HG02571 (cell line): ENCODE data around the gene RET.

ENCODE experiments used
- ATAC-seq: cut with Tn5 transposase; IDR thresholded peaks from one replicate; pipeline ENCODE4 v1.9.1; 2021; ENCODE audit warnings: mild to moderate bottlenecking, moderate library complexity; ENCODE audit not compliant: unreplicated experiment

RET gene

DNA sequence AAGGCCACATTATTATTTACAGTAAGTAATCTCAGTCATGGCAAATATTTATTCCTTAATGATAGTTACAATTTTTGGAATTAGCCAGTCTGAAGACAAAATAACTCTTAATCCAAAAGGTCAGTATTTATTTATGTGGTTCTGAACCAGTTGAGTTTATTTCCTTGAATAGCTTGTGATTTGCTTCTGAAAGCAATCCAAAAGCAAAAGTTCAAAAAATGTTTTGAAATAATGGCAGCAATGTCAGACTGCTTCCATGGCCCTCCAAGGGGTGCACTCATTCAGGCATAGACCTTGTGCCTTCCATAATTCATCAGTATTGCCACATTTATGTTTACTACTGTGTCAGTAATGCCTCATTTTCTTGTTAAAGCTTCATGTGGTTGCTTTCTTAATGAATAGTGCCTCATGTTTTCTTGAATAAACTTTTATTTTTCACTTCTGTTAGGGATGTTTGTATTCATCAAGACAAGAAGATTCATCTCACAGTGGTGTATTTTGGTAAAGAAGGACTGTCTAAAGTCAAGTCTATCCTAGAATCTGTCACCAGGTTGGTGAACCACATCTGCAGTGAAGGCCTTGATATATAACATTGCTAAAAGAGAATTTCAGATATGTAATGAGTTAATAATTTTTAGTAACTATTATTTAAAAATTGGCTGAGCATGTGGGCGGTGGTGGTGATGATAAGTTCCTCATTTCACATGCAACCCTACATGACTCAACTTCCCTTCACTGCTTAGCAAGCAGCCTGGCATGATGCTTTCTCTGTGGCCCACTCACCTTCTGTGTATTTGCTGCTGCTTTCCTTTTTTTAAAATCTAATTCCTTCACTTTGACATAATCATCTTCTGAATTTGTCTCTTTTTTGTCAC is 83.4 kb downstream of the RET start:
- peak; percentile 40 for ATAC-seq

DNA sequence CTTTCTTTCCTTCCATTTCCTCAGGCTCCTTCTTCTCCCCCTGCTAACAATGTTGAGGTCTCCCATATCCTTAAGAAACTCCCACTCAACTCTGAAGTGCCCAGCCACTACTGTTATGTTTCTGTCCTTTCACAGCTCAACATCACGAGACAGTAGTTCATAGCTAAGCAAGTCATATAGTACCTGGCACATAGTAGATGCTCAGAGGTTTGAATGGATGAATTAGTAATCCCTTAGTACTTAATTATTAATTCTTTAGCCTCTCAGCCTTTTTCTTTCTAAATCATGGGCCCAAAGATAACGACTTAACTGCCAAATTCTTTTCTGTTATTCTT is 84.0 kb downstream of the RET start:
- ATAC-seq: peak; percentile 52

DNA sequence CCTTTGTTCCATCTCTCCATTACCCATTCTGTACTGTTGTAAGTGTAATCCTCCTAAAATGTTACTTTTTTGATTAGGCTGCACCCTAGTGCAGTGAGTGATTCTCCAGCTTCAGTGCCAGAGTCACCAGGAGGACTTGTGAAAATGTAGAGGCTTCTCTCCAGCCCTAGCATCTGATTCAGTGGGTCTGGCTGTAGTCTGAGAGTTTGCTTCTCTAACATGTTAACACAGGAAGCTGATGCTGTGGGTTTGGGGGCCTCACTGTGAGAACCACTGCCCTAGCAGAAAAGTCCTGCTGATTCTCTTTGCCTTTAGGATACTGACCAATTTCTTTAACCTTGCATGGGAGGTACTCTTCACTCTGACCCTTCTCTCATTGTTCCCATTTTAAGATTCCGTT is 85.7 kb downstream of the RET start:
- ATAC-seq: no peak

DNA sequence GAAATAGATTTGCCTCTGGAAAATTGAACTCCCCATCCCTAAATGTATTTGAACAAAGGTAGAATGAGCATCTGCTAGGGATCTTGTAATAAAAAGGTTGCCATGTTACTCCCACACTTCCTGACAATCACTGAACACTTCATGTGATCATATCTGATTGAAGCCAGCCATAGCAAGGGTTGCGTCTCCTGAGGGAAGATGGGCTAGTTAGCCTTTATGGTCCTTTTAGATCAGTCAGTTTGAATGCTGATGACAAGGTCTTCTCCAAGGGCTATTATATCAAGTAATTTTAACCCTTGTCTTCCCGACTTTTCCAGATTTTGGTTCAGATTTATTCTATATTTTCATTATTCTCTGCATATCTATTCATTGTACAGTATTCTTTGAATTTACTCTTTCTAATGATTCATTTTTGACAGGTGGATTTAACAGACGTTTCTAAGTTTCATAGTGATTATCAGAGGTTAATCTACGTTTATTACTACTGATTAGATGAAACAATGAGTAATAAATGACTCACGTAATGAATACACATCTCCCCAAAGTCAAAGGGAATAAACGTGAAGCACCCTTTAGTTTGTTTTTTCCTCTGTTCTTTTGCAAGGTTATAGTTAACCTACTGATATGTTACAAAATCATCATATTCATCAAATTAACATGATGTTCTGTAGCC is 89.5 kb downstream of the RET start:
- ATAC-seq: no peak

DNA sequence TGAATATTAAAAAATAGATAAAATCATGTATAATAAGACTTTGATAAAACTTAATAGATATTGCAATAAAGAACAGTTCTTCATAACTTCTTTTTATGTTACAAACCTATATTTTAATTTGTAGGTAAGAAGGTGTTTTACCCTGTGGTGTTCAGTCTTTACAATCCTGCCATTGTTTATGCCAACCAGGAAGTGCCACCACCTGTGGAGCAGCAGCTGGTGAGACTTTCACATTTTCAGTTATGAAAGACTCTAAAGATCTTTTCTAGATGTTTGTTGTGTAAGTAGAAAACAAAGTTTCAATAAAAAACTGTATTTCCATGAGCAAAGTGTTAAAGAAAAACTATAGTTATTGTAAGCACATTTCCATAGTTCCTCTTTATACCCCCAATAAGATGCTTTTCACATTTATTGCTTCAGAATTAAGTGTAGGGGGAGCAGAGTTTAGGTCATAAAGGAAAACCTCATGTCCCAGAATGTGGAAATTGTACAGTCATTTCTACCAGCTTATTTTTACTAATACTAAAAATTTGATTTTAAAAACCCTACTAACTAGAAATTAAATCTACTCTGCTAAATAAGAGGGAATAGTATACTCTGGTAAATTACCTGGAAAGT is 90.1 kb downstream of the RET start:
- peak; percentile 61 for ATAC-seq

DNA sequence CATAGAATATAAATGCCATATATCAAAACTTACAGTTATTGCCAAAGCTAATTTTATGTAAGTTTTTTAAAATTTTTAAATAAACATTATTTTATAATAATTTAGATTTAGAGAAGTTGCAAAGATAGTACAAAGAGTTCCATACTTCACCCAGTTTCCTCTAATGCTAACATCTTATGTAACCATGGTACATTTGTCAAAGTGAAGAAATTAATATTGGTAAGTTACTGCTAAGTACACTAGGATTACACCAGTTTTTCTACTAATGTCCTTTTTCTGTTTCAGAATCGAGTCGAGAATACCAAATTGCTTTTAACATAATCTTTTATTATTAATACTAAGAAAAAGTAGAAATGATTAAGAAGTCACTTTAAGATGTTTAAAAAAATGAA is 90.6 kb downstream of the RET start:
- no peak for ATAC-seq

DNA sequence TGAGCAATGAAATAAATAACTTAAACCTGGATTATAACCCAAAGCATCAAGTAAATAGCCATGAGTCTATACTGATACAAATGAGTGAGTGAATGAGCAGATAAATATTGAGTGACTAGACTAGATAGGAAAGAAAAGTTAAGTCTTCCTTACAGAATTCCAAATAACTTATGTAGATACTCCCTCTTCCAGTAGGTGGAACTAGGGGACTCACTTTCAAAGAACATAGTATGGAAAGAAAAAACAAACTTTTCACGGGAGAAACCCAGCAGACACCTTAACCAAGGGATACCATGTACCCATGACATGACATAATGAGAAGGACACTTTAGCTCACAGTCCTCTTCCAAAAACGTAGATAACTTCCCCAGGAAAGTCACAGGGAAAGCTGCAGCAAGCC is 93.6 kb downstream of the RET start:
- no peak for ATAC-seq

DNA sequence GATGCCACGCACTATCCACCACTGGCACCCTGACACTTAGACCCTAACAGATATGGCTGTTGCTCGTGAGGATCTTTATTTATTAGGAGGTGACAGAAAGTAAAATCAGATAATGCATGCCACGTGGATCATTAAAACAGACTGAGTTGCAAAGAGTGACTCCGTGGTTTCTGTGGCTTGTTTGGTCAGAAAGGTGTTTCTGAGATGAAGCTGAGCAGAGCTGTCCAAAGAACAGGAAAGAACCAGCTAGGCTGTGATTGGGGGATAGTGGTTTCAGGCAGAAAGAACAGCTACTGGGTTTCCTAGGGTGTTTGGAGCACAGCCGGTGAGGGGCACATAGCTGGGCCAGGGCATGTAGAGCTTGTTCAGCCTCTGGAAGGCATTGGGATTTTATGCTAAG is 95.8 kb downstream of the RET start:
- ATAC-seq: no peak

DNA sequence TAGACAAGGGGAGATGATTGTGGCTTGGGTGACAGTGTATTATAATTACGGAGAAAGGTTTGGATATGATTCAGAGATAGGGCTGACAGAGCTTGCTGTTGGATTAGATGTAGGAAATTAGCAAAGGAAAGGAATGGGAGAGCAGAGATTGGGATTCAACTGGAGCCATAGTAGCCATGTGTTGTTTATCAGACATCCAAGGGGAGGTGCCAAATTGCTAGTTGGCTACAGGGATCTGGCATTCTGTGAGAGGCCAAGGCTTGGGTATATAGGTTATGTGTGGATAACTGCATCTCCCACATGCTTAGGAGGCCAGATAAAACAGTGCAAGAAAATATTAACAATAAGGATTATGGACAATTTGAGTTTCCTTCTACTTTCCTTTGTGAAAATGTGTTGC is 96.3 kb downstream of the RET start:
- no peak for ATAC-seq

DNA sequence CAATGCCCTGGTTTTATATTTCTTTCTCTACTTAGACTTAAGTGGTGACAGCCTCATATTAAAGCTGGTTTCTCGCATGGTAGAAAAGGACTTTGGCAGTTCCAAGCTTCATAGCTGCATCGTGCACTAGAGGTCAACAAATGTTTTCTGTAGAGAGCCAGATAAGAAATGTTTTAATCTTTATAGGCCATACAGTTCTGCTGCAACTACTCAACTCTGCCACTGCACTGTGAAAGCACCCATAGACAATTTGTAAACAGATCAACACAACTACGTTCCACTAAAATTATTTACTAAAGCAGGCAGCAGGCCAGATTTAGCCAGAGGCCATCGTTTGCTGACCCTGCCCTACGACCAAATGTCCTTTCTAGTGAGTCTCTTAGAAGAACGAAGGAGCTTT is 98.1 kb downstream of the RET start:
- ATAC-seq: no peak

DNA sequence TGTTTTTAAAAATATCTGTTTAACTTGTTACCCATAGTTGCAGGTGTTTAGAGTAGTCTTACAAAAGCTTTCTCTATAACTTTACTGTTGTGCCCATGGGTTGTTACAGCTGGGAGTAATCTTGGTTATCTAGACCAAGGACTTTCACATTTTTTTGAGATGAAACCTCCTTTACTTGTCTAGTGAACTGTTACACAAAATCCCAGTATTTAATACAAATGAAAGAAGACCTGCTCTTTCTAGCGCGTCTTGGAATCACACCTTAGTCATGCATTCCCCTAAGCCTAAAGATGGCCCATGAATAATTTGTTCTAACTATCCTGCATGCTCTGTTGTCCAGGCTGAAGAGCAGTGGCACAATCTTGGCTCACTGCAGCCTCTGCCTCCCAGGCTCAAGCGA is 99.4 kb downstream of the RET start:
- no peak for ATAC-seq

DNA sequence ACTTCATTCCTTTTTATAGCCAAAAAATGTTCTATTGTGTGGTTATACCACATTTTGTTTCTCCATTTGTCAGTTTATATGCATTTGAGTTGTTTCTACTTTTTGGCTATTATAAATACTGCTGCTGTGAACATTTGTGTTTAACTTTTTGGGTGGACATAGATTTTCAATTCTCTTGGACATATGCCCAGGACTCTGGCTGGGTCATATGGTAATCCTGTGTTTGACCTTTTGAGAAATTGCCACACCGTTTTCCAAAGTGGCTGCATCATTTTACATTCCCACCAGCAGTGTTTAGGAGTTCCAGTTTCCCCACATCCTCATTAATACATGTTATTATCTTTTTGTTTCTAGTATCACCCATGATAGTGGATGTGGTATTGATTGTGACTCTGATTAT is 100.7 kb downstream of the RET start:
- no peak for ATAC-seq
